Upper lobe of right lung (tissue), 1 donor: ENCODE data around the gene LARP1. TPM values are rescaled to one million over a fixed set of nuclear protein-coding genes. Genes with fewer than 3 reads are reported as not detected.
A peak's percentile ranks its signal among the peaks of the same experiment; 100 is the strongest.
"Not testable (repeated sequence)": the region's sequence is repeated elsewhere in the genome, so short reads cannot be mapped to it uniquely, and the experiment has no call there.

ENCODE experiments used
- ATAC-seq: fragments of 200-7000 bp; cut with Tn5 transposase; one replicate; pipeline ENCODE4 v1.9.1; 2020; ENCODE audit warnings: mild to moderate bottlenecking, moderate library complexity
- DNase-seq: peaks from one replicate; pipeline ENCODE4 v3.0.0-alpha.2; 2020
- H3K27ac ChIP-seq: fragments of 200-600 bp; one replicate; pipeline ENCODE4 v1.8.0; 2022
- H3K27me3 ChIP-seq: fragments of 200-600 bp; one replicate; pipeline ENCODE4 v1.8.0; 2022; ENCODE audit warnings: mild to moderate bottlenecking
- H3K36me3 ChIP-seq: fragments of 200-600 bp; one replicate; pipeline ENCODE4 v1.8.0; 2022
- H3K4me1 ChIP-seq: fragments of 200-600 bp; one replicate; pipeline ENCODE4 v1.8.0; 2022
- H3K4me3 ChIP-seq: fragments of 200-600 bp; one replicate; pipeline ENCODE4 v1.8.0; 2022; ENCODE audit warnings: mild to moderate bottlenecking
- H3K9me3 ChIP-seq: fragments of 200-600 bp; one replicate; pipeline ENCODE4 v1.8.0; 2022
- CTCF ChIP-seq: fragments of 200-600 bp; IDR thresholded peaks from one replicate; pipeline ENCODE4 v1.8.0; 2022; ENCODE audit warnings: antibody characterized with exemption
- intact Hi-C: fragments of 100-400 bp; cut with DNase I; formaldehyde crosslinking; loops from one replicate; pipeline ENCODE4 v1.11.0; 2022
- total RNA-seq: library from RNA; stranded (reverse); fragmentation: NEBNext Ultra II Directional; extraction: Animal tissue kit (Norgen Biotek cat#: 25700); gene quantifications from one replicate; pipeline ENCODE4 v1.2.1, GENCODE V29; 2021
- donor health status: DM: no; HTN: yes; CAD: no; lungs with severe emphysema.

Gene LARP1
- total RNA-seq, 1 donor from 2014 or later = 151 TPM

- peaks cover 59% of the 10 kb centered on the region for H3K4me1 ChIP-seq
- no peak for ATAC-seq
- no peak overlapping the region for H3K27ac ChIP-seq
- intact Hi-C loops = no loop called here
- no peaks in the 10 kb centered on the region for H3K36me3 ChIP-seq
- no peaks in the 10 kb centered on the region for H3K27me3 ChIP-seq
- TF ChIP-seq CTCF = no peak
- no peaks in the 10 kb centered on the region for H3K9me3 ChIP-seq
- peak overlapping the region; percentile 25 for H3K4me3 ChIP-seq
- DNase-seq = no peak
Observed at GRCh38 chr5:154757814-154758406, 2.7 kb downstream of the LARP1 start.

- Histone ChIP-seq H3K27ac (no peak overlapping the region), H3K4me3 (peak overlapping the region; percentile 25), H3K9me3 (no peaks in the 10 kb centered on the region), H3K4me1 (peaks cover 58% of the 10 kb centered on the region), H3K36me3 (no peaks in the 10 kb centered on the region), H3K27me3 (no peaks in the 10 kb centered on the region)
- intact Hi-C loops = no loop called here
- no peak for DNase-seq
- no peak for TF ChIP-seq CTCF
- ATAC-seq = no peak
Observed at GRCh38 chr5:154758493-154758892, 3.3 kb downstream of the LARP1 start.

- no peak overlapping the region for H3K4me3 ChIP-seq
- intact Hi-C loops = no loop called here
Observed at GRCh38 chr5:154758977-154759376, 3.8 kb downstream of the LARP1 start.

GRCh38 chr5:154759868-154760267, 4.7 kb downstream of the LARP1 start:
- DNase-seq, H3K4me3 ChIP-seq, H3K27me3 ChIP-seq, H3K9me3 ChIP-seq, ATAC-seq, intact Hi-C loops, H3K27ac ChIP-seq, H3K36me3 ChIP-seq: not testable (repeated sequence)
- H3K4me1 ChIP-seq = peaks cover 53% of the 10 kb centered on the region

More at GRCh38 chr5:154758977-154759376, 3.8 kb downstream of the LARP1 start:
- peaks cover 54% of the 10 kb centered on the region for H3K4me1 ChIP-seq
- H3K36me3 ChIP-seq = no peaks in the 10 kb centered on the region
- no peak for DNase-seq
- no peaks in the 10 kb centered on the region for H3K27me3 ChIP-seq
- H3K9me3 ChIP-seq = no peaks in the 10 kb centered on the region
- H3K27ac ChIP-seq = no peak overlapping the region
- no peak for TF ChIP-seq CTCF
- no peak for ATAC-seq

- H3K4me3 ChIP-seq = no peak overlapping the region
- ATAC-seq (no peak), DNase-seq (no peak)
- intact Hi-C loops = no loop called here
- H3K4me1 ChIP-seq = peaks cover 66% of the 10 kb centered on the region
- H3K9me3 ChIP-seq = no peaks in the 10 kb centered on the region
- H3K36me3 ChIP-seq = no peaks in the 10 kb centered on the region
- H3K27ac ChIP-seq = no peak overlapping the region
- H3K27me3 ChIP-seq = no peaks in the 10 kb centered on the region
- TF ChIP-seq CTCF = no peak
Observed at GRCh38 chr5:154761046-154761736, 6.0 kb downstream of the LARP1 start.

GRCh38 chr5:154762261-154762660, 7.1 kb downstream of the LARP1 start:
- ATAC-seq (no peak), DNase-seq (no peak)
- Histone ChIP-seq H3K4me1 (peaks cover 77% of the 10 kb centered on the region), H3K4me3 (no peak overlapping the region), H3K27ac (no peak overlapping the region), H3K27me3 (no peaks in the 10 kb centered on the region), H3K9me3 (no peaks in the 10 kb centered on the region), H3K36me3 (no peaks in the 10 kb centered on the region)
- intact Hi-C loops = no loop called here
- TF ChIP-seq CTCF = no peak
